Measurements from ENCODE around the gene CFAP77.

The CFAP77 gene

GRCh38 chr9:132487351-132487791, 77.4 kb downstream of the CFAP77 start:
- TF ChIP-seq, protein P1, sequence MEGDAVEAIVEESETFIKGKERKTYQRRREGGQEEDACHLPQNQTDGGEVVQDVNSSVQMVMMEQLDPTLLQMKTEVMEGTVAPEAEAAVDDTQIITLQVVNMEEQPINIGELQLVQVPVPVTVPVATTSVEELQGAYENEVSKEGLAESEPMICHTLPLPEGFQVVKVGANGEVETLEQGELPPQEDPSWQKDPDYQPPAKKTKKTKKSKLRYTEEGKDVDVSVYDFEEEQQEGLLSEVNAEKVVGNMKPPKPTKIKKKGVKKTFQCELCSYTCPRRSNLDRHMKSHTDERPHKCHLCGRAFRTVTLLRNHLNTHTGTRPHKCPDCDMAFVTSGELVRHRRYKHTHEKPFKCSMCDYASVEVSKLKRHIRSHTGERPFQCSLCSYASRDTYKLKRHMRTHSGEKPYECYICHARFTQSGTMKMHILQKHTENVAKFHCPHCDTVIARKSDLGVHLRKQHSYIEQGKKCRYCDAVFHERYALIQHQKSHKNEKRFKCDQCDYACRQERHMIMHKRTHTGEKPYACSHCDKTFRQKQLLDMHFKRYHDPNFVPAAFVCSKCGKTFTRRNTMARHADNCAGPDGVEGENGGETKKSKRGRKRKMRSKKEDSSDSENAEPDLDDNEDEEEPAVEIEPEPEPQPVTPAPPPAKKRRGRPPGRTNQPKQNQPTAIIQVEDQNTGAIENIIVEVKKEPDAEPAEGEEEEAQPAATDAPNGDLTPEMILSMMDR (IDR thresholded peaks at IDR 0.05; ENCODE audit: borderline replicate concordance, insufficient read depth, low read depth, low read length), result no peak

DNA sequence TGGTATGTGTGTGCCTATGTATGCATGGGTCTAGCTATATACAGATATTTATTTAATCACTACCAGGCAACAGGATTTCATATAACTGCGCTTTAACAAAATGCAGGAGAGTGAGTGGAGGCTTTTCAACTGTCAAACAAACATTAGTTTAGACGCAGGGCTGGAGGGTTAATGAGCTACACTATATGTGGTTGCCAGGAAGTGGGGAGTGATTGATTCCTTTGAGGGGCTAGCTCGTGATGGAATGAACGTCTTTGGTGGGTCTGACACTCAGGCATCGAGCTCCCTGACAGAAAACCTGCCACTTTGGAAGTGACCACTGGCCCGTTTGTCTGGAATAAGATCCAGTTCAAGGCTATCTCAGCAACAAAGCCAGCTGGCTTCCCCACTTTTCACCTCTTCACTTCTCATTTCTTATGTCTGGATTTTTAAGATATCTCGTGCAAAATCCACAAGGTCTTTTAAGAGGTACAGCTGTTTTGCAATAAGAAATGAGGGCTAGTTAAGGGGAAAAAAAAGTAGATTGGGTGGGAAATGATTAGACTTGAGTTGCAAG, 78.0 kb downstream of the CFAP77 start:
- no peak overlapping the region for H3K4me3 ChIP-seq (ENCODE audit: low read depth, low read length)
- TF ChIP-seq, protein P1 (IDR thresholded peaks at IDR 0.05; ENCODE audit: borderline replicate concordance, insufficient read depth, low read depth, low read length), result no peak

More at GRCh38 chr9:132487351-132487791, 77.4 kb downstream of the CFAP77 start:
- H3K4me3 ChIP-seq (ENCODE audit: low read depth, low read length), result no peak overlapping the region

- H3K4me3 ChIP-seq (ENCODE audit: low read depth, low read length), result no peak overlapping the region
- TF ChIP-seq, protein P1 (IDR thresholded peaks at IDR 0.05; ENCODE audit: borderline replicate concordance, insufficient read depth, low read depth, low read length), result no peak
Measured at GRCh38 chr9:132488626-132489025, 78.6 kb downstream of the CFAP77 start.

DNA sequence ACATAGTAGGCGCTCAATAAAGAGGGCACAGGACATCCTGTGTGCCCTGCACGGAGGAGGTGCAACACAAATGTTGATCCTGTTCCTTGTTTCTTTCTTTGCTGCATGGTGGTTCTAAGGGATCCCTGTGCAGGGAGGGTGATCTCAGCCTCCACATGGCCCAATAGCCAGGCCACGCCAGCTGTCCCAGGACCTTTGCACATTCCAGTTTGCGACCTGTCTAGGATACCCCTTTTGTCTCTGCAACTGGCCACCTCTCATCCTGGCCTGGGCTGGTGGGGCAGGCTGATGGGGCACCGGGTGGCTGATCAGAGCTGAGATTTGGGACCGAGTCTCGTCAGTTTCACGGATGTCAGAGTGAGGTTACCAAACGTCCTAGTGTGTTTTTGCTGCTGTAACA, 79.5 kb downstream of the CFAP77 start:
- H3K4me3 ChIP-seq (ENCODE audit: low read depth, low read length), result no peak overlapping the region
- TF ChIP-seq, protein P1 (IDR thresholded peaks at IDR 0.05; ENCODE audit: borderline replicate concordance, insufficient read depth, low read depth, low read length), result no peak

DNA sequence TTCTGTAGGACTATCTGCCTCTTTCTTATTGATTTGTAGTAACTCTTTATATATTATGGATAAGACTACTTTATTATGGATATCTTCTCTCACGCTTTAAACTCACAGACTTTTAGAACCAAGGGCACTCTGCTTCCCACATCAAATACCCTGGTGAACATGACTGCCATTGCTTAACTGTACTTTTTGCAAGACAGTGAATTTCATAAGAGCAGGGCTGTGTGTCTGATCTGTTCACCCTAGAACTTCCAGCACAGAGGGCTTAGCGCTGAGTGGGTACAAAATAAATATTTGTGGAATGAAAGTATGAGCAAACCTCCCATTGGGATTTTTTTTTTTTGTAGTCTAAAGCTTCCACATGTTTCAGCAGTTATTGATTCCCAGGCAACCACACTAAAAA, 84.8 kb downstream of the CFAP77 start:
- no peak overlapping the region for H3K4me3 ChIP-seq (ENCODE audit: low read depth, low read length)
- TF ChIP-seq, protein P1 (IDR thresholded peaks at IDR 0.05; ENCODE audit: borderline replicate concordance, insufficient read depth, low read depth, low read length), result no peak

DNA sequence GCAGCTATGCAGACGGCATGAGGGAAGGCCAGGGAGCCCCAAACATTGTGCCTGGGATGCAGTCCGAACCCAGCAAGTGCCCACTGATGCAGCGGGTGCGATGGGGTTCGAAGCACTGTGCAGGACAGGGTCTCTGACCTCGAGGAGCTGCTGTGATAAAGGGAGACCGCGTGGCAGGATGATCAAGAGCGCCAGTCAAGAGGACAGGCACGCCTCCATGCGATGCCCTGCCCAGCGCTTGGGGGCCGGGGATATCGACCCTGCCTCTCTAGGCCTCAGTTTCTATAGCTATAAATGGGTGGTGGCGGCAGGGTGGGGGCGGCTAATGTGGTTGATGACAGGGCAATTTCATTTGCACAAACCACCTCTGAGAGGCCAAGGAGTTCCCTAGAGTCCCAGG, 87.7 kb downstream of the CFAP77 start:
- TF ChIP-seq, protein P1 (IDR thresholded peaks at IDR 0.05; ENCODE audit: borderline replicate concordance, insufficient read depth, low read depth, low read length), result no peak
- H3K4me3 ChIP-seq (ENCODE audit: low read depth, low read length), result no peak overlapping the region

GRCh38 chr9:132498531-132499210, 88.7 kb downstream of the CFAP77 start:
- TF ChIP-seq, protein P1 (IDR thresholded peaks at IDR 0.05; ENCODE audit: borderline replicate concordance, insufficient read depth, low read depth, low read length), result no peak
- H3K4me3 ChIP-seq (ENCODE audit: low read depth, low read length), result no peak overlapping the region

All from GM12875 (cell line).